Suprapubic skin (tissue), 3 donors: ENCODE measurements around the gene MAP3K10.

ENCODE experiments used
- CTCF ChIP-seq, 2 donors: fragments of 200-600 bp in 1 of 2; fragments of 450-650 bp in 1 of 2; sonication (generic) in 1 of 2; IDR thresholded peaks; one replicate each; pipeline ENCODE4 v1.5.1; 2016 to 2019; ENCODE audit warnings: antibody characterized with exemption in 2 of 2, mild to moderate bottlenecking in 1 of 2, moderate library complexity in 1 of 2
- POLR2A ChIP-seq, 2 donors: fragments of 450-650 bp; IDR thresholded peaks; one replicate each; pipeline ENCODE4 v1.6.1; 2017; ENCODE audit warnings: antibody characterized with exemption in 2 of 2, mild to moderate bottlenecking in 2 of 2, moderate library complexity in 2 of 2

- TF ChIP-seq POLR2A (IDR thresholded peaks at IDR 0.05) = no peak
- no peak for TF ChIP-seq CTCF (IDR thresholded peaks at IDR 0.05)
Measured at GRCh38 chr19:40232949-40233810, 42.0 kb downstream of the MAP3K10 start.
